Stimulated activated CD8-positive, alpha-beta memory T cell treated with anti-CD3 and anti-CD28 coated beads, Interleukin-4, amount 100 ng/mL, for 1 hour (primary cell): ENCODE measurements around the gene SHB.

Source experiments
- DNase-seq, 2 donors: peaks; one replicate each; pipeline ENCODE4 v3.0.0-alpha.2; 2020; ENCODE audit warnings: low read depth in 2 of 2, low spot score in 1 of 2

Gene SHB

GRCh38 chr9:37992924-37993349 is 76.1 kb downstream of the SHB start:
- no peak for DNase-seq

- DNase-seq: no peak
Observed at GRCh38 chr9:37990404-37991015, 78.5 kb downstream of the SHB start.

- DNase-seq: no peak
Observed at GRCh38 chr9:37989701-37990100, 79.3 kb downstream of the SHB start.

GRCh38 chr9:37988602-37989001 is 80.4 kb downstream of the SHB start:
- no peak for DNase-seq

- DNase-seq: no peak
Observed at GRCh38 chr9:37988041-37988440, 81.0 kb downstream of the SHB start.

- DNase-seq: no peak
Observed at GRCh38 chr9:37987467-37987981, 81.5 kb downstream of the SHB start.

GRCh38 chr9:37986771-37987258 is 82.2 kb downstream of the SHB start:
- no peak for DNase-seq

- DNase-seq: no peak
Observed at GRCh38 chr9:37986001-37986400, 83.0 kb downstream of the SHB start.

GRCh38 chr9:37984672-37985611 is 84.1 kb downstream of the SHB start:
- DNase-seq: no peak

- no peak for DNase-seq
Observed at GRCh38 chr9:37984278-37984671, 84.8 kb downstream of the SHB start.

GRCh38 chr9:37983381-37984067 is 85.5 kb downstream of the SHB start:
- no peak for DNase-seq

GRCh38 chr9:37979844-37980243 is 89.2 kb downstream of the SHB start:
- no peak for DNase-seq

GRCh38 chr9:37978983-37979382 is 90.0 kb downstream of the SHB start:
- DNase-seq: no peak

GRCh38 chr9:37978481-37978864 is 90.6 kb downstream of the SHB start:
- DNase-seq: no peak

- no peak for DNase-seq
Observed at GRCh38 chr9:37977851-37978480, 91.1 kb downstream of the SHB start.

GRCh38 chr9:37976714-37977477 is 92.1 kb downstream of the SHB start:
- no peak for DNase-seq

GRCh38 chr9:37975639-37976038 is 93.4 kb downstream of the SHB start:
- DNase-seq: no peak

GRCh38 chr9:37974506-37975173 is 94.4 kb downstream of the SHB start:
- no peak for DNase-seq

GRCh38 chr9:37972351-37972848 is 96.6 kb downstream of the SHB start:
- DNase-seq: no peak

GRCh38 chr9:37971691-37972090 is 97.3 kb downstream of the SHB start:
- no peak for DNase-seq
